Fibroblast of pulmonary artery (primary cell): ENCODE measurements around the gene C13orf42.

Experiments used
- DNase-seq: peaks from one replicate; pipeline ENCODE4 v3.0.0-alpha.2; 2010; ENCODE audit warnings: low read depth
- H3K4me3 ChIP-seq: replicated peaks from 2 replicates; pipeline ENCODE4 v1.5.1; 2011; ENCODE audit warnings: low read depth, mild to moderate bottlenecking, control low read depth, low read length, moderate library complexity
- CTCF ChIP-seq: IDR thresholded peaks from 2 replicates; pipeline ENCODE4 v1.5.1; 2011; ENCODE audit warnings: mild to moderate bottlenecking, control low read depth, low read length, inconsistent platforms; ENCODE audit errors: missing control alignments

The C13orf42 gene

GRCh38 chr13:51146667-51147066 lies 35.6 kb upstream of the C13orf42 start:
- no peak overlapping the region for H3K4me3 ChIP-seq
- DNase-seq = no peak
- TF ChIP-seq CTCF = no peak

GRCh38 chr13:51137250-51137649 lies 26.2 kb upstream of the C13orf42 start:
- no peak for TF ChIP-seq CTCF
- no peak overlapping the region for H3K4me3 ChIP-seq

GRCh38 chr13:51136276-51136980 lies 25.4 kb upstream of the C13orf42 start:
- DNase-seq = no peak
- H3K4me3 ChIP-seq = no peak overlapping the region
- no peak for TF ChIP-seq CTCF

More at GRCh38 chr13:51137250-51137649, 26.2 kb upstream of the C13orf42 start:
- no peak for DNase-seq

- DNase-seq = no peak
- no peak for TF ChIP-seq CTCF
These were observed 23.8 kb upstream of the C13orf42 start for GRCh38 chr13:51134763-51135365.

GRCh38 chr13:51130348-51130747 lies 19.3 kb upstream of the C13orf42 start:
- TF ChIP-seq CTCF = no peak
- H3K4me3 ChIP-seq = no peak overlapping the region
- DNase-seq = no peak

More at GRCh38 chr13:51134763-51135365, 23.8 kb upstream of the C13orf42 start:
- no peak overlapping the region for H3K4me3 ChIP-seq

- peak; percentile 68 for DNase-seq
- TF ChIP-seq CTCF = peak; percentile 92
- H3K4me3 ChIP-seq = no peak overlapping the region
These were observed 14.6 kb upstream of the C13orf42 start for GRCh38 chr13:51125495-51126226.
